ENCODE data around the gene MACC1. TPM values are rescaled to one million over a fixed set of nuclear protein-coding genes. Genes with fewer than 3 reads are reported as not detected.

Gene MACC1
- total and polyA plus RNA-seq, 9 of the 15 experiments (the other 6 are each of a cell fraction or from before 2014, with no cell fraction given): 5.9 to 30.2 (median 10.4) TPM

DNA sequence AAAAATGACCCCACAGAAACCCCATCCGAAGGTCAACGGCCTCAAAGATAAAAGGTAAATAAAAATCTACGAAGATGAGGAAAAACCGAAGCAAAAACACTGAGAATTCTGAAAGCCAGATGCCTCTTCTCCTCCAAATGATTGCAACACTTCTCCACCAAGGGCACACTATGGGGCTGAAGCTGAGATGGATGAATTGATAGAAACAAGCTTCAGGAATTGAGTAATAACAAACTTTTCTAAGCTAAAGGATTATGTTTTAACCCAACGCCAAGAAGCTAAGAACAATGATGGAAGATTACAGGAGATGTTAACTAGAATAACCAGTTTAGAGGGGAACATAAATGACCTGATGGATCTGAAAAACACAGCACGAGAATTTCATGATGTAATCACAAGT lies 127.8 kb downstream of the MACC1 start (continued):
- TF ChIP-seq, protein P1, sequence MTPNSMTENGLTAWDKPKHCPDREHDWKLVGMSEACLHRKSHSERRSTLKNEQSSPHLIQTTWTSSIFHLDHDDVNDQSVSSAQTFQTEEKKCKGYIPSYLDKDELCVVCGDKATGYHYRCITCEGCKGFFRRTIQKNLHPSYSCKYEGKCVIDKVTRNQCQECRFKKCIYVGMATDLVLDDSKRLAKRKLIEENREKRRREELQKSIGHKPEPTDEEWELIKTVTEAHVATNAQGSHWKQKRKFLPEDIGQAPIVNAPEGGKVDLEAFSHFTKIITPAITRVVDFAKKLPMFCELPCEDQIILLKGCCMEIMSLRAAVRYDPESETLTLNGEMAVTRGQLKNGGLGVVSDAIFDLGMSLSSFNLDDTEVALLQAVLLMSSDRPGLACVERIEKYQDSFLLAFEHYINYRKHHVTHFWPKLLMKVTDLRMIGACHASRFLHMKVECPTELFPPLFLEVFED (CRISPR knock-in tag; conservative IDR thresholded peaks at IDR 0.05): no peak

DNA sequence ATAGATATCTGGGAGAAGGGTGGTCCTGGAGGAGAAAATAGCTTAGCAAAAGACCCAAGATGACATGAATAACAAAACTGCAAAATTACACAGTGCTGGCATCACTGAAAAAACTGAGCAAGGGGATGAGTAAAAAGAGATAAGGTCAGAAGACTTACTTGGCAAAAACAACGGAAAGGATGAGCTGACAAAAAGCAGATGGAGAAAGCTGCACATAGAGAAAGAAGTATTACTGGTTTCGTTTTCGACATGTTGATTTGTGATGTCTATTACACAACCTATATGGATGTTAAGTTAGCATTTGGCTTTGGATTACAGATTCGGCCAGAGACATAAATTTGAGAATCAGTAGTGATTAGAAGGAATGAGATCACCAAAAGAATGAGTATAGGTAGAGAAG lies 132.1 kb downstream of the MACC1 start:
- intact Hi-C loops (cut with micrococcal nuclease): no loop called here
- ATAC-seq (no peak), FAIRE-seq (no peak), DNase-seq (ENCODE audit: extremely low read depth in 1 of 4, low spot score in 3 of 4) (no peak)
- in situ Hi-C loops (cut with MboI): no loop called here
- Histone ChIP-seq H3K27ac (ENCODE audit: extremely low read depth, low read depth, low read length) (no peak overlapping the region), H4K20me1 (replicated peaks; ENCODE audit: control insufficient read depth, insufficient read depth, low read length) (no peaks in the 10 kb centered on the region), H3K79me2 (ENCODE audit: control insufficient read depth, insufficient read depth, low read length) (no peaks in the 10 kb centered on the region), H2AFZ (ENCODE audit: low read depth, low read length) (no peak overlapping the region), H3K36me3 (ENCODE audit: control insufficient read depth, insufficient read depth, low read length) (no peaks in the 10 kb centered on the region), H3K4me1 (replicated peaks in 1 of 2; ENCODE audit: control insufficient read depth in 2 of 2, insufficient read depth in 2 of 2, low read length in 2 of 2) (no peaks in the 10 kb centered on the region), H3K27me3 (ENCODE audit: control insufficient read depth in 2 of 2, insufficient read depth in 2 of 2, low read length in 2 of 2) (no peaks in the 10 kb centered on the region), H3K9me3 (replicated peaks; ENCODE audit: control insufficient read depth, insufficient read depth, low read depth, low read length) (no peaks in the 10 kb centered on the region), H3K9ac (ENCODE audit: insufficient read depth in 1 of 2, low read depth in 2 of 2, low read length in 2 of 2) (no peak overlapping the region), H3K4me3 (no peak overlapping the region), H3K9me1 (ENCODE audit: control insufficient read depth, insufficient read depth, low read length) (no peaks in the 10 kb centered on the region), H3K4me2 (ENCODE audit: insufficient read depth, low read length) (no peak overlapping the region; the same call in 1 of the 2 replicates)
- TF ChIP-seq ZNF239 (CRISPR knock-in tag; IDR thresholded peaks at IDR 0.05) (no peak), SREBF1 (IDR thresholded peaks at IDR 0.05; ENCODE audit: borderline replicate concordance, low read depth, low read length) (no peak), CEBPG (CRISPR knock-in tag; IDR thresholded peaks at IDR 0.05) (no peak), CEBPG (tag; conservative IDR thresholded peaks at IDR 0.05 in 1 of 2, IDR thresholded peaks at IDR 0.05 in 1 of 2) (0 out of 4 replicates have a peak, but pooled peaks of 1 of the 2 experiments have one; percentile 28), ZBTB17 (CRISPR knock-in tag; IDR thresholded peaks at IDR 0.05) (peak; percentile 94), FIP1L1 (IDR thresholded peaks at IDR 0.05; ENCODE audit: low read depth, low read length, poor library complexity, severe bottlenecking) (no peak)
- TF ChIP-seq, protein P2, sequence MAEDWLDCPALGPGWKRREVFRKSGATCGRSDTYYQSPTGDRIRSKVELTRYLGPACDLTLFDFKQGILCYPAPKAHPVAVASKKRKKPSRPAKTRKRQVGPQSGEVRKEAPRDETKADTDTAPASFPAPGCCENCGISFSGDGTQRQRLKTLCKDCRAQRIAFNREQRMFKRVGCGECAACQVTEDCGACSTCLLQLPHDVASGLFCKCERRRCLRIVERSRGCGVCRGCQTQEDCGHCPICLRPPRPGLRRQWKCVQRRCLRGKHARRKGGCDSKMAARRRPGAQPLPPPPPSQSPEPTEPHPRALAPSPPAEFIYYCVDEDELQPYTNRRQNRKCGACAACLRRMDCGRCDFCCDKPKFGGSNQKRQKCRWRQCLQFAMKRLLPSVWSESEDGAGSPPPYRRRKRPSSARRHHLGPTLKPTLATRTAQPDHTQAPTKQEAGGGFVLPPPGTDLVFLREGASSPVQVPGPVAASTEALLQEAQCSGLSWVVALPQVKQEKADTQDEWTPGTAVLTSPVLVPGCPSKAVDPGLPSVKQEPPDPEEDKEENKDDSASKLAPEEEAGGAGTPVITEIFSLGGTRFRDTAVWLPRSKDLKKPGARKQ (CRISPR knock-in tag; IDR thresholded peaks at IDR 0.05): no peak
- TF ChIP-seq, protein P3, sequence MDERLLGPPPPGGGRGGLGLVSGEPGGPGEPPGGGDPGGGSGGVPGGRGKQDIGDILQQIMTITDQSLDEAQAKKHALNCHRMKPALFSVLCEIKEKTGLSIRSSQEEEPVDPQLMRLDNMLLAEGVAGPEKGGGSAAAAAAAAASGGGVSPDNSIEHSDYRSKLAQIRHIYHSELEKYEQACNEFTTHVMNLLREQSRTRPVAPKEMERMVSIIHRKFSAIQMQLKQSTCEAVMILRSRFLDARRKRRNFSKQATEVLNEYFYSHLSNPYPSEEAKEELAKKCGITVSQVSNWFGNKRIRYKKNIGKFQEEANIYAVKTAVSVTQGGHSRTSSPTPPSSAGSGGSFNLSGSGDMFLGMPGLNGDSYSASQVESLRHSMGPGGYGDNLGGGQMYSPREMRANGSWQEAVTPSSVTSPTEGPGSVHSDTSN (CRISPR knock-in tag; IDR thresholded peaks at IDR 0.05; ENCODE audit: low read depth): no peak
- TF ChIP-seq, protein P3 (tag; conservative IDR thresholded peaks at IDR 0.05; ENCODE audit: low read depth): 0 out of 2 replicates have a peak, but pooled peaks have one; percentile 23
- TF ChIP-seq, protein P4, sequence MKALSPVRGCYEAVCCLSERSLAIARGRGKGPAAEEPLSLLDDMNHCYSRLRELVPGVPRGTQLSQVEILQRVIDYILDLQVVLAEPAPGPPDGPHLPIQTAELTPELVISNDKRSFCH (CRISPR knock-in tag; IDR thresholded peaks at IDR 0.05): no peak
- TF ChIP-seq, protein P4 (tag; IDR thresholded peaks at IDR 0.05): no peak
- TF ChIP-seq, protein P5, sequence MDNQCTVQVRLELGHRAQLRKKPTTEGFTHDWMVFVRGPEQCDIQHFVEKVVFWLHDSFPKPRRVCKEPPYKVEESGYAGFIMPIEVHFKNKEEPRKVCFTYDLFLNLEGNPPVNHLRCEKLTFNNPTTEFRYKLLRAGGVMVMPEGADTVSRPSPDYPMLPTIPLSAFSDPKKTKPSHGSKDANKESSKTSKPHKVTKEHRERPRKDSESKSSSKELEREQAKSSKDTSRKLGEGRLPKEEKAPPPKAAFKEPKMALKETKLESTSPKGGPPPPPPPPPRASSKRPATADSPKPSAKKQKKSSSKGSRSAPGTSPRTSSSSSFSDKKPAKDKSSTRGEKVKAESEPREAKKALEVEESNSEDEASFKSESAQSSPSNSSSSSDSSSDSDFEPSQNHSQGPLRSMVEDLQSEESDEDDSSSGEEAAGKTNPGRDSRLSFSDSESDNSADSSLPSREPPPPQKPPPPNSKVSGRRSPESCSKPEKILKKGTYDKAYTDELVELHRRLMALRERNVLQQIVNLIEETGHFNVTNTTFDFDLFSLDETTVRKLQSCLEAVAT (IDR thresholded peaks at IDR 0.05): 0 out of 4 replicates have a peak, but pooled peaks of 1 of the 2 experiments have one; percentile 53
- ChIA-PET POLR2A (no interaction called here), CTCF (ENCODE audit: low intra/inter-chr PET ratio) (no interaction called here)
- no TSS peak for BruUV-seq (replicated peaks)
- WGBS (ENCODE audit: insufficient coverage, low coverage, missing lambda C conversion rate): 0% methylated on average over 4 of the region's 4 CpGs
